PC-9 (cell line): Measurements from ENCODE around the gene RNF152.

Experiments
- CTCF ChIP-seq: fragments of 200-600 bp; sonication (generic); conservative IDR thresholded peaks from 2 replicates; pipeline ENCODE4 v1.6.1; 2017; ENCODE audit warnings: mixed run types, antibody characterized with exemption, mild to moderate bottlenecking, moderate library complexity
- EZH2 ChIP-seq: fragments of 200-600 bp; sonication (generic); IDR thresholded peaks from 2 replicates; pipeline ENCODE4 v1.8.0; 2017; ENCODE audit warnings: antibody characterized with exemption, low read depth

- TF ChIP-seq EZH2 = no peak
- no peak for TF ChIP-seq CTCF
Observed at GRCh38 chr18:61842146-61842545, 50.7 kb downstream of the RNF152 start.
